NCI-H82 (cell line): Measurements from ENCODE around the gene C17orf75.
A peak's percentile ranks its signal among the peaks of the same experiment; 100 is the strongest.
"Not testable (repeated sequence)": the region's sequence is repeated elsewhere in the genome, so short reads cannot be mapped to it uniquely, and the experiment has no call there.

Experiments
- DNase-seq: peaks from one replicate; lab custom pipeline; 2025; lab: John Stamatoyannopoulos, UW

The C17orf75 gene

DNA sequence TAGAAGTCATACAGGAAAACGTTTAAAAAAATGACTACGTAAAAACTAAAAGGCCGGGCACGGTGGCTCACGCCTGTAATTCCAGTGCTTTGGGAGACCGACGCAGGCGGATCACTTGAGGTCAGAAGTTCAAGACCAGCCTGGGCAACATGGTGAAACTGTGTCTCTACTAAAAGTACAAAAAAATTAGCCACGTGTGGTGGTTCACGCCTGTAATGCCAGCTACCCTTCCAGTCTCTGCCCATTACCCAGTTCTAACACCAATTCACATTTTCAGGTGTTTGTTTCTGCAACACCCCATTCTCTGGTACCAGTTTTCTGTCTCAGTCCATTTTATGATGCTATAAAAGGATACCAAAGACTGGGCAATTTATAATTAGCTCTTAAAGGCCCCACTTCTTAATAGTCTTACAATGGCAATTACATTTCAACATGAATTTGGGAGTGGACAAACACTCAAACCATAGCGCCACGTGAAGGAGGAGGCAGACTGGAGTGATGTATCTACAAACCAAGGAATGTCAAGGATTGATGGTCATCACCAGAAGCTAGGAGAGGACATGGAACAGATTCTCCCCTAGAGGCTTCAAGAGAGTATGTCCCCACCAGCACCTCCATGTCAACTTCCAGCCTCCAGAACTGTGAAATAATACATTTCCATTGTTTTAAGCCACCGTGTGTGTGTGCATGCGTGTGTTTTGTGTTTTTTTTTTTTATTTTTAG lies 791 bp upstream of the C17orf75 start:
- DNase-seq, result no peak

DNA sequence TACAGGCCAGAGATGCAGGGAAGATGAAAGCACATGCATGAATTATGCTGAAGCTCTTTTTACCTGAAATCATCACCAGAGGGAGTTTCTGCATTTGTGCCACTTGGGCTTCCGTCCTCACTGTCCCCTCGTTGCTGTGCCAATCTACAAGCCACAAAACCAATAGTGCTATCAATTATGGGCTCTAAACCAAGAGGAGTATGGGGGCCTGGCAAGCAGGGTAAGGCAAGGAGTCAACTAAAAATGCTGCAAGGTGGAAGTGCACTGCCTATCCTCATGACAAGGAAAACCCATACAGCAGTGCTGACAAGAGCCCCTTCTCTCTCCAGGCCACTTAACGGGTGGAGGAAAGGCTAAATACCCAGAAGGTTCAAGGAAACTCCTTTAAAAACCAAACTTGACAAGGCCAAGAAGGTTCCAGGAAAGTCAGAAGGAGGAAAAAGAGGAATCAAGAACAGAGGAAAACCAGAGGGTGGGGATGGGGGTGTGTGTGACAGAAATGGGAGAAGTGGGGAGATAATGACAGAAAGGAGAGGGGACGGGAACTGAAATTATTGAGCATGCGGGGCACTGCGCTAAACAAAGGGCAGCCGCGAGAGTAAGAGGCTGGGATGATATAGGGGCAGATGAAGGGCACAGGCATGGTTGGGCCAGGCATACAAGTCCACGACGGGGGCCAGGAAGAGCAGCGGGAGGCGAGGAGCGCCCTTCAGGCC lies 674 bp downstream of the C17orf75 start:
- peak; percentile 35 for DNase-seq

DNA sequence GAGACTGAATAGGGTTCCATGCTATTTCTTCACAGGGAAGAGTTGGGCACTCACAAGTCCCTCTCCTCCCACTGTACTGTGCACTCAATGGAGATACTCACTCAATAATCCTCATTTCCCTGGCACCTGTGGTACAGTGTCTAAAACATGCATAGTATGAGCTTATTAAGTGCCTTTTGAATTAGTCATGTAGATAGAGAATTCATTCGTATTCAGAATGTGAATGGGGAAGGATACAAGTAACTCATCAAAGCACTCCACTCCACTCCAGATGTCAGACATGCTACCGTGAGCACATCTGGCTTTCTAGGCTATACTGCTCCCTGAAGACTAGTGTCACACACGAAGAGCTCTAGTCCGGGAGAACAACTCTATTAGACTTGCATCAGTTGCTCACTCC lies 6.3 kb downstream of the C17orf75 start:
- no peak for DNase-seq

- DNase-seq, result no peak
Observed at GRCh38 chr17:32335046-32335445, 6.9 kb downstream of the C17orf75 start.

- DNase-seq, result no peak
Observed at GRCh38 chr17:32333187-32333586, 8.8 kb downstream of the C17orf75 start.

DNA sequence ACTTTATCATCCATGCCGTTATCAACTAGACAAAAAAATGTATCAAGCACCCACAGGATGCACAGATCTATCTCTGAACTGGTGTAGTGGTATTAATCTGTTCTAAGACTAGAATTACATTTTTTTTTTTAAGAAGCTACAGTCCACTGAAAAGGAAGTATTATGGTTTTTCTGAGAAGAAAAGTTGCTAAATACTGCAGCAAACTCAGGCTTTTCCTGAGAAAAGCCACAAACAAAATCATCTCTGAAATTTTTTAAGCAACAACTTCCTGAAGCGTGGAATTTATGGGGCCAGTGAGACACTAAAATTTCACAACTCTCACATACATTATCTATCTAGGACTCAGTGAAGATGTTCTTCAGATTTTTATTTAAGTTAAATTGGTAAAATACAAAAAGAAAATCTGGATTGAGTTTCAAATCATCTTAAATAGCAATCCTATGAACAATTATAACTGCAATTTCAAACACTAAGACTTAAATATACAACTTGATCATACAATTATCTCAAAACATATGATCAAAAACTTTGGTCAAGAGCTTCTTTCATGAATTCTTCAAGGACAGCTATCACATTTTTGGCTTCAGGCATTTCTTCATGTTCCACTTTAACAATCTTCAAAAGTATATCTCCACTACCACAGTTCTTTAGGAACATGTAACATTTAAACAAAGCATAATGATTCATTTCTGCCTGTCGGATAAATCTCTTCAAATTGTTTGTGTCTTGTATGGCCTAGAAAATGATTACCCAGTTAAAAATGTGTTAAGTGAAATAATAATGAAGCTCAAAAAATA lies 10.5 kb downstream of the C17orf75 start:
- no peak for DNase-seq

DNA sequence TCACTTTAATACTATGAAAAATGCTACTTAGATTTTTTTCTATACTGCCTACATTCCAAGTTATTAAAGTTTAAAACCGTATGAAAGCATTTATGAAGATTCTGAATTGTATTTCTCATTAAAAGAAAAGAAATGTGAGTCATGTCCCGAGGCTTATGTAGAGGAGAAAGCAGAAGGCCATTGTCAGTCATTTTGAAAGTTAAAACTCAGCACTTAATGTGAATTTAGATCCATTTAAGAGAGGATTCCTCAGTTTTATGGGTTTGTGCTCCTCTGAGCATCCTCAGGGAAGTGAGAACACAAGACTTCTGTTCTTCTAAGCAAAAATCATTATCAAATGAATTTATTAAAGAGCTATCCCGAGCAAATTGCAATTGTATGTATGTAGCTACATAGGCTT lies 11.8 kb downstream of the C17orf75 start:
- DNase-seq, result no peak

DNA sequence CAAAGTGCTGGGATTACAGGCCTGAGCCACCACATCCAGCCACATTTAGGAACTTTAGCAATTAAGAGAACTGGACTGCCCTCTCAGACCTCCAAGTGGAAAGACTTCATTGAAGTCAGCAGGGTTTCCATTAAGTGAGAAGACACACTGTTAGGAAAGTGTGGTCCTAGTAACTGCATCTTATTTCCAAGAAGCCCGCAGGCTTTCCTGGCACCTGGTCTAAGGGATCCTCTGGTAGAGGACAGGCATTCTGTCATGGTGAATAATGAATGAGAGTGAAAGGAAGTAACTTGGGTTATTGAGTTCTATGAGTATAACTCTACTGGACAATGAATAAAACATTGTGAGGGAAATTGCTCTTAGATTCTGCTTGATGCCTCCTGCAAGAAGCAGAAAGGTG lies 14.1 kb downstream of the C17orf75 start:
- no peak for DNase-seq

- DNase-seq, result peak; percentile 55
Observed at GRCh38 chr17:32323811-32324491, 18.0 kb downstream of the C17orf75 start.

GRCh38 chr17:32323046-32323445 lies 18.9 kb downstream of the C17orf75 start:
- DNase-seq, result no peak

- DNase-seq, result no peak
Observed at GRCh38 chr17:32320847-32321246, 21.1 kb downstream of the C17orf75 start.

- DNase-seq, result not testable (repeated sequence)
Observed at GRCh38 chr17:32320080-32320479, 21.9 kb downstream of the C17orf75 start.

GRCh38 chr17:32319548-32319905 lies 22.4 kb downstream of the C17orf75 start:
- DNase-seq, result peak; percentile 89

DNA sequence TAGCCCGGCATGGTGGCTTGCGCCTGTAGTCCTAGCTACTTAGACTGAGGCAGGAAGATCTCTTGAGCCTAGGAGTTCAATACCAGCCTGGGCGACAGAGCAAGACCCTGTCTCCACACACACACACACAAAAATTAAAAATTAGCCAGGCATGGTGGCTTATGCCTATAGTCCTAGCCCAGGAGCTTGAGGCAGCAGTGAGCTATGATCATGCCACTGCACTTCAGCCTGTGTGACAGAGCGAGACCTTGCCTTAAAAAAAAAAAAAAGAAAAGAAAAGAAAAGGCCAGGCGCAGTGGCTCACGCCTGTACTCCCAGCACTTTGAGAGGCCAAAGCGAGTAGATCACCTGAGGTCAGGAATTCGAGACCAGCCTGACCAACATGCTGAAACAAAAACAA lies 23.9 kb downstream of the C17orf75 start:
- DNase-seq, result no peak

- DNase-seq, result no peak
Observed at GRCh38 chr17:32317353-32317752, 24.6 kb downstream of the C17orf75 start.

- not testable (repeated sequence) for DNase-seq
Observed at GRCh38 chr17:32316653-32317052, 25.3 kb downstream of the C17orf75 start.

GRCh38 chr17:32315171-32315570 lies 26.8 kb downstream of the C17orf75 start:
- no peak for DNase-seq

- DNase-seq, result no peak
Observed at GRCh38 chr17:32314636-32315035, 27.3 kb downstream of the C17orf75 start.

- DNase-seq, result peak; percentile 97
Observed at GRCh38 chr17:32311028-32311536, 30.9 kb downstream of the C17orf75 start.

- no peak for DNase-seq
Observed at GRCh38 chr17:32307658-32308057, 34.3 kb downstream of the C17orf75 start.

GRCh38 chr17:32305049-32305448 lies 36.9 kb downstream of the C17orf75 start:
- no peak for DNase-seq

GRCh38 chr17:32303781-32304288 lies 38.1 kb downstream of the C17orf75 start:
- peak; percentile 52 for DNase-seq
